NCI-H345 (cell line): ENCODE measurements around the gene DNMT3B.
"Not testable (repeated sequence)": the region's sequence is repeated elsewhere in the genome, so short reads cannot be mapped to it uniquely, and the experiment has no call there.

Source experiments
- DNase-seq: peaks from one replicate; lab custom pipeline; 2025; lab: John Stamatoyannopoulos, UW

Gene DNMT3B

GRCh38 chr20:32763202-32764004 lies 1.2 kb downstream of the DNMT3B start:
- peak; percentile 54 for DNase-seq

DNA sequence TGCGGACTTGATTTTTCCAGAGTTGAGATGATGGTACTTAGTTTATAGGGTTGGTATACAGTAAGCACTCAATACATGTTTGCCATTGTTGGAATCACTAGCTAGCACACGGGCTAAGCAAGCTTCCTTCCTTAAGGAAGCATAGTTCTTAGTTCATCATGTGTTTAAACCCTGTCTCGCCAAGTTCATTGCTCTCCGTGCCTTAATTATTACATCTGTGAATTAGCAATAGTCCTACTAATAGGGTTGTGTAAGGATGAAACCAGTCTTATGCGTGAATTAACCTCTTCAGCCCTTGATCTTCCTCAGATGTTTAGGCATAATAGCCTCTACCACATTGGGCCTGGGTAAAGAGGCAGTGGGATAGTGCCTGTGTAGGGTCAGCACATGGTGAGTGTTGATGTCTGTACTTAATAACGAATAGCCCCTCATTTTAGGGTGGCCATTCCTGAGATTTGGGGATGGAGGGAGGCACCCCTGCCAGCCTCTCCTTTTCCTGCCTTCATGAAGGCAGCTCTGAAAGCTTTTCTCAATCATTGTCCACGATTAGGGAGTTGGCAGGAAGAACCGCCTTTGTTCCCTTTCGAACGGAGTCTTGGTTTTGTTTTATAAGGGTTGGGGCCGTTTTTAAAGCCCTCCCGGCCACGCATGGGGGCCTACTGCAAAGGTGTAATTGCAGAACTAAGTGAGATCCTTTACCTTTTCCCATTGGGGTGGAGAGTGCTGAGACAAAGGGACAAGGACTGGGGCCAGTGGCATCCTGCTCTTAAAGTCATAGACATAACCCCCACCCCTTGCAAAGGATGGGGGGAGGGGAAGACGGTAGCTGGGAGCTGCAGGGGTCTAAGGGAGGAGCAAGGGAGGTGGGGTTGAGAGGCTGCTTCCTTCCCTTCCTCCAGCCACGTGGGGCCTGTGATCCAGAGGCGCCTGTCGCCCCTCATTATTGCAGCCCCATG lies 2.1 kb downstream of the DNMT3B start:
- DNase-seq, result no peak

- DNase-seq, result not testable (repeated sequence)
These were observed 3.2 kb downstream of the DNMT3B start for GRCh38 chr20:32765230-32765875.

GRCh38 chr20:32767418-32768198 lies 5.4 kb downstream of the DNMT3B start:
- no peak for DNase-seq

GRCh38 chr20:32772046-32772445 lies 9.9 kb downstream of the DNMT3B start:
- no peak for DNase-seq

DNA sequence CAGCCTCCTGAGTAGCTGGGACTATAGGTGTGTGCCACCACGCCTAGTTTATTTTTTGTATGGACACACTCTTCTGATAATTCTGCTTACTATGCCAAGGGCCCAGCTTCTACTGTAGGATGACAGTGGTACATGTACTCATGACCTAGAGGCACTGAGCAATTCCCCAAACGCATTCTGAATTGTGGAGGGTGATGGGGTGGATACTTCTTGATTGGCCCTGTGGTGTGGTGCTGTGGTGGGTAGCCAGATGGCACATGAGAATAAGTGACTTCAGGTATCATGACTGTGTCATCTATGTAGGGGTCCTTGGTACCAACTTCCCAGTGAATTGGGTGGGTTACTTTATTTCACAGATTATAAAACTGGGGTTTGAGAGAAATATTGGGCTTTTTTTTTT lies 11.0 kb downstream of the DNMT3B start:
- no peak for DNase-seq

GRCh38 chr20:32773855-32774254 lies 11.7 kb downstream of the DNMT3B start:
- DNase-seq, result no peak

DNA sequence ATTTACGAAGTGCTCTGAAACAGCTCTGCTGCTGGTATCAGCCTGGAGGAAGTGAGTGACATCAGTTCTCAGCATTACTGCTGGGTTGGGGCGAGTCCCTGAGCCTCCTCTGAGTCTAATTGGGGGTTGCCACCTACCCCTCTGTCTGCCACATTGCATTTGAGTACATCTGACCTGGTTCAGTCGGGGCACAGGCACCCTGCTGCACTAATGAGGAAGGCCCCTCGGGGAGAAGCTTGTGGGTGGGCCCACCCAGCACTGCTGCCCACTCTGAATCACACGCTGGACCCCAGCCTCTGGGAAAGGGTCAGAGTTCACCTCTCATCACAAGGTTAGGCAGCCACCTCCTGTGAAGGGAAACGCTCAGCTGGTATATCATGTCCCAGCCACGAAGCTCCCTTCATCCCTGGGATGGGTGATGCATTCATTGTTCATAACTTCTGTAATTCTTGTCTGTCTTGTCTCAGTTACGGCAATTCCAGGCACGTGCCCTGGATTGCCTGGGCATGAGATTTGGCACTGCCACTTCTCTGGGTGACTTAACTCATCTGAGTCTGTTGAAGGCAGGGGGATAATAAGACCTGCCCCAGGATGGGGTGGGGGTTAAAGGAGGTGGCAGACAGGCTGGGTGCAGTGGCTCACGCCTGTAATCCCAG lies 13.3 kb downstream of the DNMT3B start:
- no peak for DNase-seq

DNA sequence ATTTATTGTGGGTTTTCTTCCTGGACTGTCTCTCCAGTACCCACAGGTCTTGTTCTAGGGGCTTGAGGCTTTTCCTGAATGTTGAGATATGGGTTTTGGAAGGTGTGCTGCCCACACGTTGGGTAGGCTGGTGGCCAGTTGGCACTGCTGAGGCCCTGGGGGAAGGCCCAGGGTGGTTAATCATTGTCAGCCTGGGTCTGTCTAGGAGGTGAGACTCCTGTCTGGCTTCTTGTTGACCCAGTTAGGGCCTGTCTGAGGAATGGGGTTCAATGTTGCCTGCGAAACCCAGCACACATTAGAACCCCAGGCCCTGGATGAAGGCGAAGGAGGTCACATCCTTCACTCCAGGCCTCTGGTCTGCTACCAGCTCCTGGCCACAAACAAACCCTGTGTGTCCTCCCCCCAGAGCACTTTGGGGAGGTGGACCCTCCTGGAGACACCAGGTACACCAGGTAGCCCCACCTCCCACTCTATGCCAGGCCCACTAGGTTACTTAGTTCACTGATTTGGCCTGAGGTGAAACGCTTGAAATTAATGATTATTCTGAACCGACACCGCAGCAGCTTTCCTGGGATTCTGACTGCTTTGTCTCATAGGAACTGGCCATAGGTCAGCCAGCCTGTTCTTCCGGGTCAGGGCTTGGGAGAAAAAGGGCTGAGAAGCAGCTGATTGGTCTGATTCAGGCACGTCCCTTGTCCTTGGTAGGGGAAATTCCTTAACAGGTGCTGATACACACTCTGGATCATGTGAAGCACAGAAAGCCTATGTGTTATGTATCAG lies 15.2 kb downstream of the DNMT3B start:
- DNase-seq, result no peak

- DNase-seq, result peak; percentile 31
These were observed 17.5 kb downstream of the DNMT3B start for GRCh38 chr20:32779500-32780211.

DNA sequence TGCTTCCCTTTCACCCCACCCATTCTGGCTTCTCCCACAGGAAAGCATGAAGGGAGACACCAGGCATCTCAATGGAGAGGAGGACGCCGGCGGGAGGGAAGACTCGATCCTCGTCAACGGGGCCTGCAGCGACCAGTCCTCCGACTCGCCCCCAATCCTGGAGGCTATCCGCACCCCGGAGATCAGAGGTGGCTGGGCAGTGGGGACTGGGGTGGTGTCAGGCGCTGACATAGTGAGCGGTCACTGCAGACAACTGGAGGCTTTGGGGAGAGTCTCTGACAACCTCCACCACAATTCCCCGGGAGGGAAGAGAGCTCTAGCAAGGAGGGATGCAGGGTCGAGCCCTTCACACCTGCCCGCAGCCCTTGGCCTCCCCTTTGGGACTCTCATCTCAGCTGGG lies 18.1 kb downstream of the DNMT3B start:
- DNase-seq, result no peak

DNA sequence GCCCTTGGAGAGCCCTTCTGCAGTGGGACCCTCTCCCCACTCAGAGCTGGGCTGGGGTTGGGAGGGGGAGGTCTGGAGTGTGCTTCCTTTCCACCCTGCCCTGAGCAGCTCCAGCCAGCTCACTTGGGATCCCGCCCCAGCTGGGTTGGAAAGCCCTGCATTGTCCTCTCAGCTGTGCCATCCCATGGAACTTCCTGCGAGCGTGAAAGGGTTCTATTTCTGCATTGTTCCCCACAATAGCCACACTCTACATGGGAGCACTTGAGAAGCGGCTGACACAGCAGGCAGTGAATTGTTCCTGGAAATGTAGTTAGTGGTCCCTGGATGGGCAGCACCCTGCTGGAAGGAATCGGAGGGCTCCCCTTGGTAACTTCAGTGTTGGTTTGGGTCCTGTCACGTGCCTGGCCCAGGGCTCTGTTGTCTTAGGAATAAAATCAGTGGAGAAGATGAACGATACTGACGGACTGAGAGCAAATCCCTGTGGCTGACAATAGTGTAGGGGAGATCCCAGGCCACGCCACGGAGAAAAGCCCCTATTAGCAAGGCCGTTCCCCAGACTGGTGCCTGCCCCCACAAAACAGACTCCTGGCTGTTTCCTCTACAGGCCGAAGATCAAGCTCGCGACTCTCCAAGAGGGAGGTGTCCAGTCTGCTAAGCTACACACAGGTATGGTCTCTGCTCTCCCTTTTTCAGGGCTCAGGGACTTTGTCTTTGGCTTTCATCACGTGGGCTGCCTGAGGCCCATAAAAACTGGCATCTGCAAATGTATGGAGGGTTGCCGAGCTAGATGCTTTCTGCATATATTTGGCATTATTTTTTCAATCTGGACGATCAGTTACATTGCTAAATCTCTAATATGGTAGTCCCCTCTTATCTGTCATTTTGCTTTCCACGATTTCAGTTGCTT lies 18.8 kb downstream of the DNMT3B start:
- DNase-seq, result peak; percentile 97

- DNase-seq, result no peak
These were observed 22.3 kb downstream of the DNMT3B start for GRCh38 chr20:32784369-32785080.

DNA sequence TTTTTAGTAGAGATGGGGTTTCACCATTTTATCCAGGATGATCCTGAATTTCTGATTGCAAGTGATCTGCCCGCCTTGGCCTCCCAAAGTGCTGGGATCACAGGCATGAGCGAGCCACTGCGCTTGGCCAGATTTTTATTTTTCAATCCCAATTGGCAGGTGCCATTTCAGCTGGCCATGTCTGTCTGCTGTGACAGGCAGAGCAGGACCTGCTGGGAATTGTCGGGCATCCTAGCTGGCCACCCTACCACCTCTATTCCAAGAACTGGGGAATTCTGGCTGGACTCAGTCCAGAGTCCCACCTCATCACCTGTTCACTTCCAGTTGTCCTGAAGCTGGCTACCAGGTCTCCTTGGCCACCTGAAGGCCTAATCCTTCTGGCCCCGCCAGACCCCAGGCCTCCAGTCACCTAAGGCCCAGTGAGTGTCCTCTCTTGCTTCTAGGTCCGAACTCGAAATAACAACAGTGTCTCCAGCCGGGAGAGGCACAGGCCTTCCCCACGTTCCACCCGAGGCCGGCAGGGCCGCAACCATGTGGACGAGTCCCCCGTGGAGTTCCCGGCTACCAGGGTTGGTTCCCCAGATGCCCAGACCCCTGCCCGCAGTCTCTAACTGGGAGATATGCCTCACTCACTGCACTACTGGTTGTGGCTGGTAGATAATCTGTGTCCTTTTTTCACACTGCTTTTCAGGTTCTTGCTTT lies 24.0 kb downstream of the DNMT3B start:
- no peak for DNase-seq

DNA sequence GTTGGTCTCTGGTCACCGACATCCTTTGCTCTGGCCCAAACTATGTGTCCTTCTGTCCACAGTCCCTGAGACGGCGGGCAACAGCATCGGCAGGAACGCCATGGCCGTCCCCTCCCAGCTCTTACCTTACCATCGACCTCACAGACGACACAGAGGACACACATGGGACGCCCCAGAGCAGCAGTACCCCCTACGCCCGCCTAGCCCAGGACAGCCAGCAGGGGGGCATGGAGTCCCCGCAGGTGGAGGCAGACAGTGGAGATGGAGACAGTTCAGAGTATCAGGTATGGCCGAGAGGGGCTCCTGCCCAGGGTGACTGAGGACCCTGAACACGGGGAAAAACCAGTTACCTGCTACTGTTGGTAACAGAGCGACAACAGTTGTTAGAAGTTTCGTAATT lies 25.0 kb downstream of the DNMT3B start:
- DNase-seq, result no peak

DNA sequence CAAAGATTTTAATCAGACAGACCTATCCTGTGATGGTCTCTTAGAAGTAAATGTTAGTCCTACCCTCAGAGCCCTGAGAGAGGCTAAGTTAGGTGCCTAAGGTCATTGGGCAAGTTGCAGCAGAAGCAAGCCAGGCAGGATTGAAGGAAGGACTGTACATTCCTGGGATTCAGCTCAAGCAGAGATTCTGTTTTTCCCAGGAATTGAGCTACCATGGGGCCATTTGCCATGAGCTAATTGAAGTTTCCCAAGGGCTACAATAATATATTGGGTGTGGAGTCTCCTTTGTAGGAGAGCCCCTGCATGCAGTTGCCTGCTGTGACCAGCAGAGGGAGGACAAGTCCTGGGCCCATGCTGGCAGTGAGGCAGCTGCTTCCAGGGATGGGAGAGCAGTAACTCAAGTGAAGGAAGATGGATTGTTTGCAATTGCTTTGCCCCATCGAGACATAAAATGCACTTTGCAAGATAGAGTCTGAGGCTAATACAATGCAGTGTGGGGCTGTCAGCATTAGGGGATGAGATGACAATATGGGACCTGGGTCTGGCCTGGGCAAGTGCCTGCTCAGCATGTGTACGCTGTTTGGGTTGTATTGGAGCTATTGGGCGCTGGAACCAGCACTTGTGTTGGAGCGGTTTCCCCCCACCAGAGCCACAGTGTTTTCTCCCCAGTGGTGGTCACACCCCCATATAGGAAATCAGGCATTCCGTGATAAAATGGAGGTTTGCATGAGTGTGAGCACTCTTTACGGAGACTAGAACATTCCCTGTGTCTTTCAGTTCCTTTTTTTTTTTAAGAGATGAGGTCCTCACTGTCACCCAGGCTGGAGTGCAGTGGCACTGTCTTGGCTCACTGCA lies 27.9 kb downstream of the DNMT3B start:
- peak; percentile 75 for DNase-seq

DNA sequence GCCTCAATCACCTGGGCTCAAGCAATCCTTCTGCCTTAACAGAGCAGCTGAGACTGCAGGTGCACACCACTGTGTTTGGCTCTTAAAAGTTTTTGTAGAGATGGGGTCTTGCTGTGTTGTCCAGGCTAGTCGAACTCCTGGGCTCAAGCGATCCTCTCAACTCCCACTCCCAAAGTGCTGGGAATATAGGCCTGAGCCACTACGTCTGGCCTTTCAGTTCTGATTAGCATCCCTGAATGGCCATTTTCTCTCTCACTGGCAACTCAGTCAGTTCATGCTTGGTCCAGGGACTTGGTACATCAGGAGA lies 28.5 kb downstream of the DNMT3B start:
- no peak for DNase-seq
